ENCODE results near the gene MACROH2A1. TPM values are rescaled to one million over a fixed set of nuclear protein-coding genes. Genes with fewer than 3 reads are reported as not detected.

MACROH2A1 gene
- polyA plus RNA-seq, 6 donors from 2014 or later = 85.2 to 170 (median 120) TPM

DNA sequence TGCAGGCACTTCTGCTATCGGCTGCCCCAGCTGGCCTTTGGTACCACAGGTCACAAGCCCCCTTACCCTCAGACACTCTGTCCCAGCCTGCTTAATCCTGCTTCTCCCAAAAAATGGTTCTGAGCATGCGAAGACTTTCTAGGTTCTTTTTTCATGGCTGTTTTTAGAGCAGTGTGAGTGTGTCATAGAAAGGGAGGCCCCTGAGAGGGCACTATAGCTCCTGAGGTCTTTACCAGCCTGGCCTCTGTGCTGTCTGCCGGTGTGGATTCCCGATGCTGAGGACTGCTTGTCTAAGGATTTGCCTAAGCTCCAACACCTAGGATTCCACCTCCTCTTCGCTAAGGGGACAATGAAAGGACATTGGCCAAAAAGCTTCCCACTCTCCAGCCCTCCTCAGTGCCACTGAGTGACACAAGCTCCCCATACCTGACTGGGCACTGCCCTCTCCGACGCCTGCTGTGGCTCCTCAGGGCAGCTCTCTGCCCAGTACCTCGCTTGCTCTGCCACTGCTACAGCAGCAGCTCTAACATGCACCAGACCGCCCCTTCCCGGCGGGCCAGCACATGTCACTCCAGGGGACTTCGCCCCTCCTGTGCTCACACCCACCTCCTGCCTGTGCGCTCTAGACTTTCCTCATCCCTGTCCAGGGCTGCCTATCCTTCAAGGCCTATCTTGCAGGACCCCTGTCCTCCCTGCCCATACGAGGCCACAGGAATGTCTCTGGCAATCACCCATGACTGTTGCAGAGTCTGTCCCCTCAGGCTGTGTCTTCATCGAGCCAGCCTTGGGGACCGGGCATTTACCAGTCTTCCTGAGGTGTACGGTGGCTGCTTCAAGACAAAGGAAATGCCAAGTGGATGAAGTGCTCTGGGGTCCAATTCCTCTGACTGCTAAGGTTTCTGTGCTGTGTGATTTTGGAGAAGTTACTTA, 21.0 kb downstream of the MACROH2A1 start:
- Mint-ChIP-seq H3K9me3 (no peaks in the 10 kb centered on the region), H3K36me3 (peaks cover 22 to 28% of the 10 kb centered on the region in 2 donors), H3K27ac (peak overlapping the region in 4 of 6 donors; percentile 15 to 60 (median 32)), H3K4me3 (peak overlapping the region in 2 of 8 donors; percentile 27 to 48), H3K4me1 (peaks cover 14 to 43% (median 23%) of the 10 kb centered on the region in 3 donors), H3K27me3 (no peaks in the 10 kb centered on the region)
- DNase-seq (no peak), ATAC-seq (ENCODE audit: low read depth in 2 of 2) (no peak)

DNA sequence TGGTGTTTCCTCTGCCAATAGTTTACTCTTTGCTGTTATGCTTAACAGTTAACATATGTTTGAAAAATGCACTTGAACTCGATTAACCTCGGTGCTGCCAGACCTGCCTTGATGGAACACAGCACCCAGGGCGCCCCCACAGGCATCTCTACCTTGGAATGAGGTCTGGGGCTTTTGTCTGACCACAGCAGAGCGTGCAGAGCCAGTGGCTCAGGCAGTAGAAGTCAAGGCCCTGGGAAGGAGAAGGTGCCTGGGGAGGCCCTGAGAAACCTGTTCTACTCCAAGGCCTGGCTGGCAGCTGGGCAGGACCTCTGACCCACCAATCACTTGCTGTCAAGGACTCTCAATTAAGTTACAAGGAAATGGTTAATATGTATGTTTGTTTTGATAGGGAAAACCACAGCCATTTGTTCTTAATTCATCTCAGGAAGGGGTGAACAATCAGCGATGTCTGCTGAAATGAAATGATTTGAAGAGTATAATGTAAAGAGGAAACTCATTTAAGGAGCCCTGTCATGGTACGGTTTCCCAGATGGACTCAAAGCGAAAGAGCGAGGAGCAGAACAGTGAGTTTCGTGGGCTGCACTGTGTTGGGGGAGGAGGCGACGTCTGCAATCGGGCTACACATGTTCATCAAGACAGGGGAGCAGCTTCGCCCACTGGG, 21.9 kb downstream of the MACROH2A1 start:
- Mint-ChIP-seq H3K9me3 (no peaks in the 10 kb centered on the region), H3K36me3 (peaks cover 12 to 19% of the 10 kb centered on the region in 2 donors), H3K27ac (peak overlapping the region in 4 of 6 donors; percentile 44 to 90 (median 54)), H3K27me3 (no peaks in the 10 kb centered on the region), H3K4me1 (peaks cover 18 to 42% (median 21%) of the 10 kb centered on the region in 3 donors), H3K4me3 (peak overlapping the region in 2 of 8 donors; percentile 18 to 27)
- ATAC-seq (ENCODE audit: low read depth in 2 of 2) (no peak), DNase-seq (no peak)

DNA sequence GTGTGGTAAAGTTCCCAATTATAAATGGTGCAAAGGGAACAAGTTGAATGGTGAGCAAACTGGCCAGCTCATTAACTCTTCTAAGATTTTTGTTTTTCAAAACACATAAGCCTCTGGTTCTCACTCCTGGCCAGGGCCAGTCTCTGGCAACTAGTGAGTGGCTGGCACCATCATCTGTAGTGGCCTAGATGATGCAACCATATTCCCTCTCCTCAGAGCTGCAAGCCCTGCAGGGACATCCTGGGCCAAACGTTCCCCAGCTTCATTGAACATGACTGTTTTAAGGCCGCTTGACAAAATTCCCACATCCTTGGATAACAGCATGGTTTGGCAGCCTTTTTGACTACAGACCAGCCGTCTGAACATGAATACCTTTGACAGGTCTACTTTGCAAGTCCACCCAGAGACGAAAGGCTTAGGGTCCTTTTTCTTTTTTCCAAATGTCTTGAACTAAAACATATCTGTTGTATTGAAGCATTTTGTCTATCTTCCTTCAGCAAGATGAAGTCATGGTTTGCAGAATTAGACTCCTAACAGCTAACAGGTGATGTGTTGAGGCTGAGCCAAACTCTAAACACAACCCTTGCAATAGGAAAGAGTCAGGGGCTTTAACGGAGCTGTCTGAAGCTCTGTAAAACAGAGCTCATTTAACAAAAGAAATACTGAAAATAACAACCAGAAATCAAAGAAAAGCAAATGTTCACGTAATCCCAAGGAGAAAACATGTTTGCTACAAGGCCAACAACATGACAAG, 23.8 kb downstream of the MACROH2A1 start:
- ATAC-seq (ENCODE audit: low read depth in 2 of 2) = no peak
- peak overlapping the region in 1 of 6 donors; percentile 12 for H3K27ac Mint-ChIP-seq
- DNase-seq = no peak
- H3K36me3 Mint-ChIP-seq = peaks cover 12 to 18% of the 10 kb centered on the region in 2 donors
- no peaks in the 10 kb centered on the region for H3K9me3 Mint-ChIP-seq
- H3K4me3 Mint-ChIP-seq = no peak overlapping the region
- peaks cover 18 to 42% (median 21%) of the 10 kb centered on the region in 3 donors for H3K4me1 Mint-ChIP-seq
- H3K27me3 Mint-ChIP-seq = no peaks in the 10 kb centered on the region

DNA sequence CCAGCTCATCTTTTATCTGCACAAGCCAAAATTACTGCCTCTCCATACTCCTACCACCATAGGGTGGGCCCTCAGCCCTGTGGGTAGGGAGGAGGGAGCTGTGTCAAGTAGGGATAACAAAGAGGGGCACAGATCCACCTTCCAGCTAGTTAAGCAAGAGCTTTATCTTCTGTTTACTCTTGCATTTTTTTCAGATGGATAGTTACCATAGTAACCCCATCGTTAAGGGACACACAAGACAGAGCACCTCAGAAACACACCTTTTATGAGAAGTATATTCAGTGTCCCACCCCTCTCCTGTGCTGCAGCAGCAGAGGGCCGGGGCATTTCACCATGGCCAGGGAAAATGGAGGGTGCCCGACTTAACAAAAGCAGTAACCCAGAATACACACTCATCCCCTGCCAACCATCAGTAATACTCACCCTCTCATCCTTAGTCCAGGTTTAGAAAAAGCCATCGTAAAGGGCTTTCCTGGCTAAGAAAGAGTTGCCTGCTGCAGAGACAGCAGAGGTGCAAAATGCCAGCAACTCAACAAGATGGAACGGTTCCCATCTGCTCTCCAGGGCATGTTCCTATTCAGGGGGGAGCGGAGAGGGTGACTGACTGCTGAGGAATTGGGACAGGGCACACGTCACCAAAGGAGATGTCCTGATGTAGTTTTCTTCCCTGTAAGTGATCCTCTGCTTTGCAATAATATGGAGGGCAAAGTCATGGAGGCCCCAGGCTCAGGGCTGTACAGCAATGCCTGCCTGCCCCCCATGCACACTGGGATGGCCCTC, 25.1 kb downstream of the MACROH2A1 start:
- Mint-ChIP-seq H3K27ac (peak overlapping the region in 1 of 6 donors; percentile 47), H3K27me3 (no peaks in the 10 kb centered on the region), H3K4me1 (peaks cover 18 to 37% (median 18%) of the 10 kb centered on the region in 3 donors), H3K36me3 (peaks cover 11 to 12% of the 10 kb centered on the region in 2 donors), H3K9me3 (no peaks in the 10 kb centered on the region), H3K4me3 (no peak overlapping the region)
- peak in 1 of 2 donors; percentile 14 for ATAC-seq (ENCODE audit: low read depth in 2 of 2)
- DNase-seq = no peak

DNA sequence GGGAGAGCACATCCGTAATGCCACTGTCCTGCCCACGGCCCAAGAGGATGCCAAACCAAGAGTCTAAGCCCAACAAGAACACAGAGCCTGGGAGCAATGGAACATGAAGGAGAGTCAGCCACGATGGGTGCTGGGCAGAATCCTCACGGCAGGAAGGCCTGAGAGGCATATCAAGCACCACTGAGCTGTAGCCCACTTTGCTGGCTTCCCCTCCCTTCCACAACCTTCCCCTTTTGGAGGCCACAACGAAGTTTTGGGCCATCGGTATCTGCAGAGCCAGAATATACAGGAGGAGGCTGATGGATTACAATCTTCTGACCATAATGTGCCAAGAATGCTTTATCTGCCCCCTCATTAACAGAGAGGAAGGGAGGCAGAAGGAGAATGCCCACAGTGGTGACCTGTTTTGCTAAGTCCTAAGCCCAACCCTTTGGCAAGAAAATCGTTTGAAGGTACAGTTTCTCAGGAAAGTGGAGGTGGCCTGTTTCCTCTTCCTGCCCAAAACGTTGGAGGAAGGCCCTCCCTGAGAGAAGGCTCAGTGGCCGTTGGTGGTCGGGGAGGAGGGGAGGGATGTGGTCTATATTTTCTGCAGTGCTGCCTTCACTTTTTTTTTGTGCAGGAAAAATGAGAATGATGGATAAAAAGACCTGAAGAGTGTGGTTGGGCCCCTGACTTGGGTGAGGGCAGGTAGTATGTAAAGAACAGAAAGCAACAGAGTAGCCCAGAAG, 26.2 kb downstream of the MACROH2A1 start:
- Mint-ChIP-seq H3K4me1 (peaks cover 8 to 29% (median 18%) of the 10 kb centered on the region in 3 donors), H3K4me3 (peak overlapping the region in 1 of 8 donors; percentile 12), H3K27ac (peak overlapping the region; percentile 12 to 80 (median 49)), H3K27me3 (no peaks in the 10 kb centered on the region), H3K36me3 (peaks cover 9 to 12% of the 10 kb centered on the region in 2 donors), H3K9me3 (no peaks in the 10 kb centered on the region)
- no peak for DNase-seq
- no peak for ATAC-seq (ENCODE audit: low read depth in 2 of 2)

DNA sequence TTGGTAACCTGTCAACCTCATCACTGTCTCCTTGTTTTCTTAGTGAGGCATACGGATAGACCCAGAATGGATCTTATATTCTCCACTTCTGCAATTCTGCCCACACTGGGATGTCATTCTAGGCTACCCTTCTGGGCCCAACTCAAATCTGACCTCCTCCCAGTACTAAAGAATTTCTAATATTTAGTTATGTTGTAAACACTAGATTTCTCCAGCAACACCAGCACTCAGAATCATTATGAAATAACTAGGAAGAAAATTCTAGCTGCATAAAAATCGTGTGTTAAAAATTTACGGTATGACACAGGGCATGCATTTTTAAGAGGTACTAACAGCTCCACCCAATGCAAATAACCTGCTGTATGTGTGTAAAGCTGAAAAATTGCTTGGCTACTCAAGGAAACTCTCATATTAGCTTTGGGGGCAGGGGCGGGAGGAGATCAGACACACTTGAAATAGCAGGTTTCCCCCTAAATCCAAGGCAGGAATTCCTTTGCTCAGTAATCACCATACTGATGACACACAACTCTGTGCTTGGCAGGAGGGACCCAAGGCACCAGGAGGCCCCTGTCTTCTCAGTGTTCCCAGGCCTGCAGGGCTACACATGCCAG, 27.3 kb downstream of the MACROH2A1 start:
- Mint-ChIP-seq H3K36me3 (peaks cover 7 to 9% of the 10 kb centered on the region in 2 donors), H3K27me3 (no peaks in the 10 kb centered on the region), H3K9me3 (no peaks in the 10 kb centered on the region), H3K27ac (no peak overlapping the region), H3K4me3 (no peak overlapping the region), H3K4me1 (peaks cover 3 to 21% (median 11%) of the 10 kb centered on the region in 3 donors)
- ATAC-seq (ENCODE audit: low read depth in 2 of 2) (no peak), DNase-seq (no peak)

DNA sequence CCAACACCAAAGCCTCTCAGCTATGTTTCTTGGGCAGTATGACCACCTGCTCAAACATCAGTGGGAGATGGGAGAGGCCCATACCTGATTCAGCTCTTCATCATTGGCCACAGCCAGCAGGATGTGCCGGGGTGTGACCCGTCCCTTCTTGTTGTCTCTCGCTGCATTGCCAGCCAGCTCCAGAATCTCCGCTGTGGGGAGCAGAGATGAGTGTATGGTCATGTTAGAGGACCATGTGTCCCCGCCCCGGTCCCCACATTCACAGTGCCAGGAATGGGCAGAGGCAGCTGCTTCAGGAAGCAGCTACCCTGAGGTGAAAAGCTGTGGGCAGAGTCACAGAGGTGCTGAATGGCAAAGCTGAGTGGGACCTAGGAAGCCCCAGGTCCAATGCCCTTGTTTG, 29.1 kb downstream of the MACROH2A1 start:
- H3K4me1 Mint-ChIP-seq = peaks cover 3 to 21% (median 11%) of the 10 kb centered on the region in 3 donors
- no peaks in the 10 kb centered on the region for H3K9me3 Mint-ChIP-seq
- H3K27ac Mint-ChIP-seq = peak overlapping the region in 1 of 6 donors; percentile 38
- ATAC-seq (ENCODE audit: low read depth in 2 of 2) = no peak
- H3K4me3 Mint-ChIP-seq = no peak overlapping the region
- DNase-seq = no peak
- no peaks in the 10 kb centered on the region for H3K27me3 Mint-ChIP-seq
- H3K36me3 Mint-ChIP-seq = peaks cover 9 to 12% of the 10 kb centered on the region in 2 donors

DNA sequence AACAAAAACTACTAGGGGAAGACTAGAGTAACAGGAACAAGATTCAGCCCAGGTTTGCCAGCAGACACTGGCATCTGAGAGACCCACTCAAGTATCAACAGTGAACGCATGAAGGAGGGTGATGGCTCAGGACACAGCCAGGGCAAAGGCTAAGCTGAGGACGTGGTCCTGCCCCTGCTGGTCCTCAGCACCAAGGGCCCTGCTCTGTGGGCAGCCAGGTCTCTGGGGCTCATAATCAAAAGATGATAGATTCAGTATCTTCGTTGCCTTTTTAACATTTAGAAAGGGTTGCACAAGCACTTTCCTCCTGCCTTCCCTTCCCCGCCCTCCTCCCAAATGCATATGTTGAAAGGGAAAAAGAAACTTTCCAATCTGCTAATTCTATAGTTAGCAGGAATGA, 31.5 kb downstream of the MACROH2A1 start:
- DNase-seq (no peak), ATAC-seq (ENCODE audit: low read depth in 2 of 2) (no peak)
- H3K9me3 Mint-ChIP-seq = no peaks in the 10 kb centered on the region
- H3K4me3 Mint-ChIP-seq = no peak overlapping the region
- no peaks in the 10 kb centered on the region for H3K27me3 Mint-ChIP-seq
- H3K4me1 Mint-ChIP-seq = peaks cover 0 to 8% (median 0%) of the 10 kb centered on the region in 3 donors
- peak overlapping the region in 1 of 6 donors; percentile 67 for H3K27ac Mint-ChIP-seq
- peaks cover 9 to 18% of the 10 kb centered on the region in 2 donors for H3K36me3 Mint-ChIP-seq

DNA sequence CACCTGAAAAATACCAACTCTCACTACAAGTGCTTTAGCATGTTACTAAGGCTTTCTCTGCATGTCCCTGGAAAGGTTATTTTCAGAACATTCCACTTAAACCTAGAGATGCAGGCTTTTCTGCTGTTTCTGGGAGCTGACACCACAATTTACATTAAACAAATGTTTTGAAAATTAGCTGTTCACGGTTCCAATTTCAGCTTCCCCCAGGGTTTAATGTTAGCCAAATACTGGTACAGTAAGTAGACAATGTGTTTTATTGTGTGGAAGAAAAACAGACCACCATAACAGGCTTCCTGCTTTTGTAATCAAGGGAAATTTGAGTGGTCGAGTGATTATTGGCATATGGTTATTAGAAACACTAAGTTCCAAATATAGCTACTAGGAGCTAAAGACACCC, 32.0 kb downstream of the MACROH2A1 start:
- H3K27ac Mint-ChIP-seq = peak overlapping the region in 1 of 6 donors; percentile 67
- ATAC-seq (ENCODE audit: low read depth in 2 of 2) (no peak), DNase-seq (no peak)
- H3K9me3 Mint-ChIP-seq = no peaks in the 10 kb centered on the region
- peaks cover 0 to 4% (median 0%) of the 10 kb centered on the region in 3 donors for H3K4me1 Mint-ChIP-seq
- H3K27me3 Mint-ChIP-seq = no peaks in the 10 kb centered on the region
- no peak overlapping the region for H3K4me3 Mint-ChIP-seq
- H3K36me3 Mint-ChIP-seq = peaks cover 9 to 18% of the 10 kb centered on the region in 2 donors

DNA sequence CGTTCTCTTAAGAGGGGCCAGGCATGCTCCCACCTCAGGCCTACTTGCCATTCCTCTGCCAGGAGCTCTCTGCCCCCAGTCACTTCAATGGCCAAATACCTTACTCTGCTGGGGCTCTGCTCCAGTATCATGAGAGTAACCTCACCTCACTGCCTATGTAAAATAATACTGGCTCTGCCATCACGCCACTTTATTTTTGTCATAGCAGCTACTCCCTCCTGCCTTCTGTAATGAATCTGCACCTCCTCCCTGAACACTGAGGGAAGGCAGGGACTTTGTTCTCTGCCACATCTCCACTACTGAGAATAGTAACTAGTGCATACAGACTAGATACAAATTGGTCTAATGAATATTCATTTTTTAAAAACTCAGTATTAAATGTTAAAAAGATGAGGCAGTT, 33.8 kb downstream of the MACROH2A1 start:
- peaks cover 11 to 15% of the 10 kb centered on the region in 2 donors for H3K36me3 Mint-ChIP-seq

DNA sequence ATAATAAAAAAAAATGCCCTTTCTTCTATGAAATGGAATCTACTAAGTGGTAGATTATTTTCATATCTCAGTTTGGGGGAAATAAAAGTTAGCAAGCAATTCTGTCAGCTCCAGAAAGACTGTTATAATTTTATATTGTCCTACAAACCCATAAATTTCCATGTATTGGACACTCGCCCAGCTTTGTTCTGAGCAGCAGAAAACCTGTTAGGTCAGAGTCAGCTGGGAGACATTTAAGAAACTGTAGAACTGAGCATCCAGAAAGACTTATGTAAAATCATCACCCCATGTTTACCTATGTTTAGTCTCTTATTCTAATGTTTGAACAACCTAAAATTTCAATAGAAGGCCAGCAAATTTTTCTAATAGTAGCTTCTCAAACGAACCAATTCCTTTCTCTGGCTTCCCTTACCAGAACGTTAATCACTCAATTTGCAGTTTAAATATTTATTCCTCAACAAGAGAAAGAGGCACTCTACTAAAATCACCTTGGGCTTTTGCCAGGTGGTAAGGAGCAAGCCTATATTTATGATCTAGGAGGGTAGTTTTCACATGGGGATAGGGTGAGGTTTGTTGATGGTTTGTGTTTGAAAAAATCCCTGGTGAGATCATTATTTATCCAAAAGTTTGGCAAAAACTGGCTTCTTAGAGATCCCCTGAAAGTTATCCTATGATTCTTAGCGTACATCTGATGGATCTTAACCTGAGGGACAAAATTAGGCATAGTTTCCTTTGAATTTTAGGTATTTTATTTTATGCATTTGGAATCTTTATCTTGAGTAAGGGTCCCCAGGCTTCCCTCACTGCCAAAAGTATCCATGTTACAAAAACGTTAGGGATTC, 34.4 kb downstream of the MACROH2A1 start:
- Mint-ChIP-seq H3K27ac (peak overlapping the region in 1 of 6 donors; percentile 29), H3K4me1 (peaks cover 0 to 4% (median 4%) of the 10 kb centered on the region in 3 donors)
- no peak for ATAC-seq (ENCODE audit: low read depth in 2 of 2)

More for the DNA sequence above, 33.8 kb downstream of the MACROH2A1 start:
- Mint-ChIP-seq H3K9me3 (no peaks in the 10 kb centered on the region), H3K27ac (peak overlapping the region in 1 of 6 donors; percentile 29), H3K4me1 (peaks cover 0 to 4% (median 2%) of the 10 kb centered on the region in 3 donors), H3K4me3 (no peak overlapping the region), H3K27me3 (no peaks in the 10 kb centered on the region)
- no peak for ATAC-seq (ENCODE audit: low read depth in 2 of 2)
- DNase-seq = no peak

More for the DNA sequence above, 34.4 kb downstream of the MACROH2A1 start:
- Mint-ChIP-seq H3K27me3 (no peaks in the 10 kb centered on the region), H3K36me3 (peaks cover 15 to 16% of the 10 kb centered on the region in 2 donors), H3K4me3 (no peak overlapping the region), H3K9me3 (no peaks in the 10 kb centered on the region)
- DNase-seq = no peak

Measured in naive B cell (primary cell).